H7 (cell line): ENCODE measurements around the gene SHB. TPM values are rescaled to one million over a fixed set of nuclear protein-coding genes. Genes with fewer than 3 reads are reported as not detected.

Source experiments
- DNase-seq: peaks from one replicate; pipeline ENCODE4 v3.0.0; 2012
- H3K27me3 ChIP-seq: 2 replicates; pipeline ENCODE4 v1.6.0; 2011; ENCODE audit warnings: mild to moderate bottlenecking, low read length; ENCODE audit not compliant: control insufficient read depth, insufficient read depth
- H3K36me3 ChIP-seq: replicated peaks from 2 replicates; pipeline ENCODE4 v1.5.1; 2011; ENCODE audit warnings: low read length; ENCODE audit not compliant: control insufficient read depth, insufficient read depth
- H3K4me3 ChIP-seq: 2 replicates; pipeline ENCODE4 v1.5.1; 2011; ENCODE audit warnings: low read depth, mild to moderate bottlenecking, control low read depth, low read length, moderate library complexity; ENCODE audit not compliant: insufficient read depth
- total RNA-seq: library from RNA; depleted of rRNA; stranded (reverse); fragments of >200 nt; shearing (Covaris generic); gene quantifications from 2 replicates; pipeline ENCODE4 v1.2.3, GENCODE V29; 2014

The SHB gene
- total RNA-seq, 1 experiment from 2014 or later = 18.0 TPM

DNA sequence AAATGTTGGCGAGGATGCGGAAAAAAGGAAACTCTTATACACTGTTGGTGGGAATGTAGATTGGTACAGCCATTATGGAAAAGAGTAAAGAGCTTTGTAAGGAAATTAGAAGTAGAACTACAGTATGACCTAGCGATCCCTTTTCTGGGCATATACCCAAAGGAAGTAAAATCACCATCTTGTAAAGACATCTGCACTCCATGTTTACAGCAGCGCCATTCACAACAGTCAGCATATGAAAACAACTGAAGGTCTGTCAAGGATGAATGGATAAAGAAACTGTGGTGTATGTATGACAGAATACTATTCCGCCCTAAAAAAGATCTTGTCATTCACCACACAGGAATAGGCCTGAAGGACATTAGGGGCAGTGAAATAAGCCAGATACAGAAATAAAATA, 137.4 kb downstream of the SHB start:
- Histone ChIP-seq H3K36me3 (no peaks in the 10 kb centered on the region), H3K27me3 (no peaks in the 10 kb centered on the region), H3K4me3 (no peak overlapping the region)
- DNase-seq = no peak

DNA sequence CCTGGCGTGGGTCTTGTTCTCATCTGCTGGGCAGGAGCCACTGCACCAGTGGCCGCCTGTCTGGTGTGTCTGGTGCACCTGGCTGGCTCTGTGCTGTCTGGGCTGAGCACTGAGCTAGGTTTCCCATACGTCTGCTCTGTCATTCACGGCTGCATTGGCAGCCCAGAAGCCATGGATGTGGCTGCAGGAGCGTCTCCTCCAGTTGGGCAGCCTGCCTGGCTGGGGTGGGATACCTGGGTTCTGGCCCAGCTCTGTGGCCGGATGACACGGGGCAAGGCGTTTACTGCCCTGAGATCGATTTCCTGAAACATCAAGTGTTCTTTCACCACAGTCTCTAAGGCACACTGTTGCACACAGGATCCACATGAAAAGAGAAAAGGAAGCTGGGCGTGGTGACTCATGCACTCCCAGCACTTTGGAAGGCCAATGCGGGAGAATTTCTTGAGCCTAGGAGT, 139.6 kb downstream of the SHB start:
- Histone ChIP-seq H3K4me3 (no peak overlapping the region), H3K36me3 (no peaks in the 10 kb centered on the region), H3K27me3 (no peaks in the 10 kb centered on the region)
- DNase-seq = no peak

DNA sequence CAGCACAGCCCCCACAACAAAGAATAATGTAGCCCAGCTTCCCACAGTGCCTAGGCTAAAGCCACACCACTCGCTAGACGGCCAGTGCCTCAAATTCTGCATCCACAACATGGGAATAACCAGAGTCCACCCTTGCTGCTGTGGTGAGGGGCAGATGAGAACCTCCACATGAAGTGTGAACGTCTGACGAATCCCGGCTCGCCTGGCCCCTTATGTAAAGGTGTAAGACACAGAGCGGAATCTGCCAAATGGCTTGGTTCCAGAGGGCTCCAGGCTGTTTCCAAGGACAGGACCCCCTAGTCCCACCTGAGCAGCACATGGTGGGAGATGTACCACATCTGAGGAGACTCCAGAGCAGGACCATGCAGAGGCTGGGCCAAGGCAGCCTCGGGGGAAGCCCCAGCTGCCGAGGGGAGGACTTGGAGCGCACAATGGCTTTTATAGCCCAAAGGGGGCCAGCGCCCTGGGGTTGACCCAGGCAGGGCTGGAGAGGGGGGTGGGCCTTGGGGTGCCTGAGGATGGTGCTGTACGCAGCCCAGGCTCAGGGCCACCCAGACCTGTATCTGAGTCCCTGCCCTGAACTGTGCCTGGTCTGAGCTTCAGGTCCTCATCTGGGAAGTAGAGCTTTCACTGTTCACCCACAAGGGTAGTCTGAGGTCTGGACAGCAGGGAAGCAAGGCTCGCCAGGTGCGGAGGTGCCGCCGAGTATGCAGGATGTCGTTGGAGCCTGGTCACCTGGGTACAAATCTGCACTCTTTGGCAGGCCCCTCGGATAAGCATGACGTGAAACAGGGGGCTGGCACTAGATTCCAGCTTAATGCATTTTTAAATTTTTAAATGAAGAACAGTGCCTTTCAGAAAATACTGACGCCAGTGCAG, 140.2 kb downstream of the SHB start:
- Histone ChIP-seq H3K36me3 (no peaks in the 10 kb centered on the region), H3K27me3 (no peaks in the 10 kb centered on the region), H3K4me3 (no peak overlapping the region)
- DNase-seq = no peak

DNA sequence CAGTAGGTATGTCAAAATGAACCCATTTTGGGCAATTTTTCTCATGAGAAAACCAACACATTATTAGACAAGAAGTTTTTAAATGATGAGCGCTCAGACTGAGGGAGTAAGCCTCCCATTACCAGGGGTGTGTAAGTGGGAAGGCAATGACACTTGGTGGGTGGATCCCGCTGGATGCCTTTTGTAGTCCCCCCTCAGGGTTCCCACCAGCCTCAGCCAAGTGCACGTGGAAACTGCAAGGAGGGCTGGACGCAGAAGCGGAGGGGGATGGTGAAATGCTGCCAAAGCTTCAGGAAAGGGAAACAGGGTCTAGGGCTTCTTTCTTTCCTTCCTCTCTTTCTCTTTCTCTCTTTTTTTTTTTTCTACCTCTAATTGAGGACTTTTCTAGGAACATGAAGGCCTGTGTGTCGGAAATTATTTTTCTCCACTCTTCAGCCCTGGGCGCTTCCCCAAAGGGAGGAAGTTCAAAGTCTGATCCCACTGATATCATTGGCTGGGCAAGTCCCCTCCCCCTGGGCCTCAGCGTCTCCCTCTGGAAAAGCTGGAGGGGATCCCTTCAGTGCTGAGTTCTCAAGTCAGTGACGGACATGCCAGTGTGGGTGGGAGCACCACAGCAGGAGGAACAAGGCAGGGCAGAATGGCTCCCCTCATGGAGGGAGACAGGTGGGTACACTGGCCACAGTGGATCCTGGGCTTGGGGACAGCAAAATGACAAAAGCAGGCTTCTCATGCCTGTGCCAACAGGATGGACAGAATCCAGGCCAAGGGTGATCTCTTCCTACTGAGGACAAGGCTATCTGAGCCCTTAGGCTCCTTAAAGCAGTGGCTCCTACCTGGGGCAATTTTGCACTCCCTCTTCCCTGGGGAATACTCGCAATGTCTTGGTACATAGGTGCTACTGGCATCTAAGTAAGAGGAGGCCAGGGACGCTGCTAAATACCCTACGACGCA, 141.2 kb downstream of the SHB start:
- no peak for DNase-seq
- Histone ChIP-seq H3K4me3 (no peak overlapping the region), H3K27me3 (no peaks in the 10 kb centered on the region), H3K36me3 (no peaks in the 10 kb centered on the region)

DNA sequence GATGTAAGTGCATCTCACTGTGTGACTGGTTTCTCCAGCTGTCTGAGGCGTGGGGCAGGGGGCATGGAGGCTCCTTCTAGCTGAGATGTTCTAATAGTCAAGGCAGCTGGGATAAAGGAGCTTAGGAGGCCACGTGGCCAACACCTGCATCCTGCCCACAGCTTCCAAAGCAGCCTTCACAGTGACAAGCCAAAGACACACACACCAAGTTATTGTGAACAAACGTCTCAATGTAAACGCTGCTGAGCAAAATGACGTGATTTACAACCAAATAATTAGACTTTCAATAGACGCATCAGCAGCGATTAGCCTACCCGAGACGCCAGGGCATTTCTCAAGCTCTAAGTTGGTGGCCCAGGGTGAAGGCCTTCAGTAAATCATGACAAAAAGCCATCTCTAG, 141.9 kb downstream of the SHB start:
- Histone ChIP-seq H3K4me3 (no peak overlapping the region), H3K27me3 (no peaks in the 10 kb centered on the region)
- no peak for DNase-seq

DNA sequence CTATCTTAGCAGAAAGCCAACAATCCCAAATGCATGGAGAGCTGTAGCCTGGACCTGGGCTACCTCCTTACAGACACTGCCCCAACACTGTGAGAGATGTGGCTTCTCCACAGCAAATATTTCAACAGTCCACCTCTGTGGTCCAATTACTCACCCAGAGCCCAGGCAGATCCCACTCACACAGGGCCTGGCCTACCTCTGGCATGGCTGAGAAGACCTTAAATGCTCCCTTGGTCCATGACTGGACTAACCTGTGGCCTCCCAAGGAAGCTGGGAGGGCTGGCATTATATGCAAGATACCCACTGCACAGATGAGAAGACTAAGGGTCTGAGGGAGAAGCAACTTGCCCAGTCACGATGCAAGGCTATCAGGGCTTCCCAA, 142.3 kb downstream of the SHB start:
- H3K27me3 ChIP-seq = no peaks in the 10 kb centered on the region
- no peaks in the 10 kb centered on the region for H3K36me3 ChIP-seq
- no peak for DNase-seq
- no peak overlapping the region for H3K4me3 ChIP-seq

More for the DNA sequence above, 141.9 kb downstream of the SHB start:
- no peaks in the 10 kb centered on the region for H3K36me3 ChIP-seq

DNA sequence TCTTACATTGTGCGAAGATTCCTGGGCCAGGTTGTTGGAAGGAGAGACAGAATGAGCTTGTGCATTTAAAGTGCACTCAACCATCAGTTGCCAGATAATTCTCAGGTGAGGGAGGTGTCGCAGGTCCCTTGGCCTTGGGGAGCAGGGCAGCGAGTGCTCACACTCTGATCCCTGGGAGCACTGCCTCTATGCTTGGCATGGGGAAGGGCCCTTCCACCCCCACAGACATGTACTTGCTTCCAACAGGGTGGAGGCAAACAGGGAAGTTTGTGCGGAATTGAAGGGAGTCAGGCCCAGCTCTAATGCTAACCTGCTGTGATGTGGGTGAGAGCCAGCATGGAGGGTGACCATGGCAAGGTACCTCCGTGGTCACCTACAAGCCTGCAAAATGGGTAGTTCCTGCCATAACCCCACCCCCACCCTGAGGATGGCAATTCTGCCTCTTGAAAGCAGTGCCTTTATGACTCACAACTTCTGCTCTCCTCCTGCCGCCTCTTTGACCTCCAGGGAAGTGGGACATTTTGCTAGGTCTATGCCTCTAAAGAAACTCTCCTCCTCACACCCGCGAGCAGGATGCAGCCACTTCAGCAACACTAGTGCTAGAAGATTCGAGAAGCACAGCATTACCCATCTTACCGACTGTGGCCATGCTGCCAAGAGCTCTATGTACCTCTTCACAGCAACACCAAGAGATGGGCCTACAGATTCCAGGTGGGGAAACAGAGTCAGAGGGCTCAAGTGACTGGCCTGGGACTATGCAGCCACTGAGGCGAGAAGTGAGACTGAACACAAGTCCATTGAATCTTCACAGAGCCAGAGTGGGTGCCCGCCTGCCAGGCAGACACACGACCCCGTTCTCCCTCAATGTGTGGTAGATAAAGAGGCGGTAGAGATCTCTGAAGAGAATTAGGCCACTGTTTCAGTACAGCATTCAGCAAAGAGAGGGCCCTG, 143.0 kb downstream of the SHB start:
- no peaks in the 10 kb centered on the region for H3K36me3 ChIP-seq
- DNase-seq = no peak
- no peak overlapping the region for H3K4me3 ChIP-seq
- no peaks in the 10 kb centered on the region for H3K27me3 ChIP-seq

DNA sequence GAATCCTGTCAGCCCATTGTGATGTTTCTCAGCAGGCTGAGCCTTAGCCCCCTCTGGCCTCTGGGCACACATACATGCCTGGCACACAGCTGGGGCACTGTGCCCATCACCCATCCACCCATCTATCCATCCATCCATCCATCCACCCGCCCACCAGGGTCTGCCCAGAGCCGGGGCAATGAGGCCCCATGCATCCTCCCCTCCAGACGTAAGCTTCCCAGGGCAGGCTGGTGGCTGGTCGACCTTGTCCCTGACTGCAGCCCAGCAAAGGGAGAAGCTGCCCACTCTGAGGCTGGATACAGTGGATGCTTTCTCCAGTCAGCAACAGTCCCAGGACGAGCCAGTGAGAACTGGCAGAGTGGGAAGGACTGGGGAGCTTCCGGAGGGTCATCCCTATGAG, 144.0 kb downstream of the SHB start:
- H3K36me3 ChIP-seq = no peaks in the 10 kb centered on the region
- DNase-seq = no peak
- no peaks in the 10 kb centered on the region for H3K27me3 ChIP-seq
- H3K4me3 ChIP-seq = no peak overlapping the region

DNA sequence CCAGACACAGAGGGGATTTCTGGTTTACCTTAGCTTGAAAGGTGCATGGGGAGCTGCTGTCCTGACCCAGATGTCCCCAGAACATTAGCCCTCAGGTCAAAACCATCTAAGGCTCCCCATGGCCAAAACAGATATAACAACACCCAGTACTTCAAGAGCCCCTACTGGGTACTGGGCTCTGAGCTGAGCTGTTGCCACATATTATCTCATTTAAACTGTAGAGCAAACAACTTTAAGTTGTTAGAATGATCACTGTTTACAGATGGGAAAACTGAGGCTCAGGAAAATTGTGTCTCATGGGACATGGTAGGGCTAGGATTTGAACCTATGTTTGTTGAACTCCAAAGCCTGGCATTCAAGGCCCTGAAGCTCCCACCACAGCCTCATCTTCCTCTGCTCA, 144.5 kb downstream of the SHB start:
- no peaks in the 10 kb centered on the region for H3K27me3 ChIP-seq
- H3K4me3 ChIP-seq = no peak overlapping the region
- DNase-seq = no peak
- H3K36me3 ChIP-seq = no peaks in the 10 kb centered on the region

DNA sequence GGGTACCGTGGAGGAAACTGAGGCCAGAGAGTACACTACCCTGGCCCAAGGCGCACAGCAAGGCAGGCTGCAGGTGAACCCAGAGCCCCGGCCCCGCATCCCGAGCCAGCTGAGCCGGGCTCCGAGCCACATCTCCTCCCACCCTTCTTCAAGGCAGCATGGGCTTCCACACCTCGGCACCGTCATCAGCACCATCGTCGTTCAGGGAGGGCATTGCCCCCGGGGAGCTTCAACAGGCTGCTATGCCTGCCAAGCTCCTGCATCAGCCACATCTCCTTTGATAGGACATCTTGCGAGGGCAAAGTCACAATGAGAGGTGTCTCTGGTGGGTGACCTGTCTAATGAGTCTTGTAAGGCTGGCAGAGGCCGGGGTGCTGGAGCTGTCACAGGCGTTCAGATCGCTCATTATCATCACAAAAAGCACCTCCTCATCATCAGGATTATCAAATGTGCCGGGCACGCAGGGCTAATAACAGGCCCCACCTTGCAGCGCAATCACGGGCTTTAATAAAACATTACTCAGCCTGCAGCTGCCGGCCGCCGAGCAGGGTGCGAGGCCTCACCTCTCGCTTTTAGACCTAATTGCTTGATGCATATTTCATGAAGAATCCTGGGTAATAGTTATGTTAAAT, 145.1 kb downstream of the SHB start:
- Histone ChIP-seq H3K4me3 (no peak overlapping the region), H3K27me3 (no peaks in the 10 kb centered on the region)

DNA sequence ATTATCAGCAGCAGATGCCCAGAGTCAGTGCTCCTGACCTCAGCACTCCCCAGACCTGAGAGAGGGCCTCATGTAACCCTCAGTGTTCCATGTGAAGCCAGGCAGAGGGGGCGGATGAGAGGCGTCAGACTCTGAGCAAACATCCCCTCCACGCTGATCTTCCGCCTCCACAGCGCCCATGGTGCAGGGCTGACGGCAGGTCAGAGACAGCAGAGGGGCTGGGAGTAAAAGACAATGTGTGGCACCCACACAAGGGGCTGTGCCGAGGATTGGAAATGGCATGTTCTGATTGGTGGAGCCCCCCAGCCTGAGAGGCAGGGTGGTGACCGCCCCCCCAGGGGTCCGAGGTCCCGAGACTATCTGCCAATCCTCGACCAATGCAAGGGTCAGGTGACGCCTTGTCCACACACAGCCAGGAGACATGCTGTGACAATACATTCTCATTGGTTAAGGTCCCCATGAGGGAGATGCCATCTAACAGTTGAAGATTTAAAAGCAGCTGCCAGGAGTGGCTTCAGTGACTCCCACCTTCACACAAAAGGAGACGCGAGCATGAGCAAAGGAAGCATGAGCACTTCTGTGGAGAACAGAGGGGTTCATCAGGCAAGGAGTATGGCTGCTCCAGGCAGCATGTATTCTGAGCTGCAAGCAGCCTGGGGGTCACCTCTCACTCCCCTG, 145.8 kb downstream of the SHB start:
- H3K4me3 ChIP-seq = no peak overlapping the region
- no peaks in the 10 kb centered on the region for H3K36me3 ChIP-seq
- H3K27me3 ChIP-seq = no peaks in the 10 kb centered on the region
- DNase-seq = peak; percentile 60

More for the DNA sequence above, 145.1 kb downstream of the SHB start:
- no peaks in the 10 kb centered on the region for H3K36me3 ChIP-seq
- no peak for DNase-seq

DNA sequence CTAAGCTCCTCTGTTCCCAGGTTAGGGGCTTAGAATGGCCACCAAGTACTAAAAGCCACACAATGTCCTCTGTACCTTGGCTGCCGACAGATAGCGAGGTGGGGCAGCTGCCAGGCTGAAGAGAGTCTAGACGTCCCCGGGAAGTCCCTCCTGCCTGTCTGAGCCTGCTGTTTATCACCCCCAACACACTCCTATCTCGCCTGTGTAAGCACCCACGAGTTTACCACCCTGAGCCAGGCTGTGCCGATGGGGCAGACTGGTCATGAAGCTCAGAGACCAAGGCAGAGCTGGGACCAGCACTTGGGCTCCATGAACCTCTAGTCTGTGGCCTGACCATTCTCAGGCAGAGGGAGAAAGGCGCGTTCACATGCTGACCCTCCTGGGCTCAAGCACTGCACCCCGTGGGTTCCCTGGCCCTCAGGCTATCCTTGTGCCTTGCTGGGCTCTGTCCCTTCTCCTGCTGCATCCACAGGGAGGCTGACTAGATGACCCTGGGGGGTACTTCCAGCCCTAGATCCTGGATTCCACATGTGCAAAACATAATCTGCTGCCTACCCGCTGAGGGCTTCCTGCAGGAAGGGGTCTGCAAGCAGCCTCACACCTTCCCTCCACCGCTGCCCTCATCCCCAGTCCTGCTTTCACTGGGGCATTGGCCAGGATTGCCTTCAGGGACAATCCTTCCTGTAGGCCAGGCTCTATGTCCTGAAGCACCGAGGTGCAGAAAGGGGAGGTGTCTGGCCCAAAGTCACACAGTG, 146.5 kb downstream of the SHB start:
- Histone ChIP-seq H3K27me3 (no peaks in the 10 kb centered on the region), H3K4me3 (no peak overlapping the region), H3K36me3 (0 out of 2 replicates have a peak, but pooled peaks cover 1% of the 10 kb centered on the region)
- DNase-seq = no peak
